UCSD-AML1 (cell line): ENCODE measurements around the gene SLC7A1.

Source experiments
- DNase-seq: peaks from one replicate; lab custom pipeline; 2025; ENCODE audit not compliant: unreplicated experiment; lab: John Stamatoyannopoulos, UW

The SLC7A1 gene

DNA sequence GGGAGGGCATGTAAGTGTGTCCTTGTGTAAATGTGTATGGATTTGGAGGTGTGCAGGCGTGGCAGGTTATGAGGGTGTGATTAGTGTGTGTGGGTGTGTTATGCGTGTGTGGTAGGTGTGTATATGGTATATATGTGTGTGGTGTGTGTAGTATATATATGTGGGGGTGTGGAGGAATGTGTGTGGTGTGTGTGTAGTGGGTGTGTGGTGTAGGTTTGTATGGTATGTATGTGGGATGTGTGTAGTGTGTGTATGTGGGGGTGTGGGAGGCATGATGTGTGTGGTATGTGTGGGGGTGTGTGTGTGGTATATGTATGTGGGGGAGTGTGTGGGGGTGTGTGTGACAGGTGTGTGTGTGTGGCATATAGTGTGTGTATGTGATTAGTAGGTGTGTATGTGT is 104.2 kb downstream of the SLC7A1 start:
- DNase-seq, result no peak

- DNase-seq, result no peak
Observed at GRCh38 chr13:29490561-29490885, 105.0 kb downstream of the SLC7A1 start.

GRCh38 chr13:29489650-29490560 is 105.6 kb downstream of the SLC7A1 start:
- no peak for DNase-seq

DNA sequence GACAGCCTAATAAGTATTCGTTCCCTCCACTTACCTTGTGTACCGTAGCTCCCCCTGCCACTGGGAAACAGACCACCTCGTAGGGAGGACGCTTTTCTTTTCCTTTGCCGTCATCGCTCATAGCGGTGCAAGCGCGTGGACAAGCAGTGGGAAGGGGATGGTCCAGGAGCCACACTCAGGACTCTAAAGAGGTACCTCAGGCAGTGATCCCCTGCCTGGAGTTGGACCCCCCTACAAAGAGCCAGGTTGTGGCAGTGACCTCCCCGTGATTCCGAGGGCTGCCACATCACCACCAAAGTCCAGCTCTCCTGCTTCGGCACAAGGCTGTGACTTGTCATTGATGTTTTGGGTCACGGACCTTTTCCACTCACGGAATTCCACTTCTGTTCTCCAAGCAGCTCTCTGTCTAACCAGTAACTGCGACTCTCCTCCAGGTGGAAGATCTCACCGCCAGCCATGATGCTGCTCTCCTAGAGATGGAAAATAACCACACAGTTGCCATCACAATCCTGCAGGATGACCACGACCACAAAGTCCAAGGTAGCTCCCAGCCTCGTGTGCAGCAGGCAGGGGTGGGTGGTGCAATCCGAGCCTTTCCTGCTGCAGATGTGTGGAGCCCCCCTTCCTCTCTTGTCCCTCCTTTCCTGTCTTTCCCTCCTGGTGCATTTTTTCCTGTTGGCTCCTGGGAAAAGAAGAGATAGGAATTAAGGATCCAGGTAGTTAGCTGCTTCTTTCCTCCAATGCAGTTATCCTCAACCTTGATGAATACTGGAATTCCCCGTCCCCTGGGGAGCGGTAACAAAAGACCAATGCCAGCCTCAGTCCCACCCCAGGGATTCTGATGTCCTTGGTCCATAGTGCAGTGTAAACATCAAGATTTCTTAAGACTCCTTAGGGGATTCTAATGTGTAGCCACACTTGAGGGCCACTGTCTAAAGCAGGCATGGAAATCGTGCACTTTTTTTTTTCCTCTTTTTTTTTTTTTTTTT is 107.7 kb downstream of the SLC7A1 start:
- no peak for DNase-seq

GRCh38 chr13:29486551-29486950 is 108.9 kb downstream of the SLC7A1 start:
- no peak for DNase-seq

GRCh38 chr13:29484796-29485195 is 110.7 kb downstream of the SLC7A1 start:
- DNase-seq, result no peak

GRCh38 chr13:29484236-29484635 is 111.3 kb downstream of the SLC7A1 start:
- DNase-seq, result no peak

GRCh38 chr13:29483623-29484022 is 111.9 kb downstream of the SLC7A1 start:
- DNase-seq, result no peak

DNA sequence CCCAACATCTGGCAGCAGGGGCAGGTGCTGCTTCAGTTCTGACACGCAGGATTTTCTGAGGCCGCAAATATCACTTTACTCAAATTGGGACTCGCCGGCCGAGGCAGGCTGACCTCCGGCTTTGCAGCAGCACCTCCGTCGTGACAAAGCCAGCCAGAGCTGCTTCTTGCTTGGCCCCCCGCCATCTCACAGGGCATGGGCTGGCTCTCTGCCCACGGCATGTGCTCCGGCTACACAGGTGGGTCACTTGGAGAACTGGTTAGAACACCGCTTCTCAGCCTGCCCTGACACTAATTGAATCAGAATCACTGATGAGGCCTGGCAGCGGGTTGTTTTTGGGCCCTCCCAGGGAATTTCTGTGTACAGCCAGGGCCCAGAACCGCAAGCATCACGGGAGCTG is 112.3 kb downstream of the SLC7A1 start:
- DNase-seq, result no peak

DNA sequence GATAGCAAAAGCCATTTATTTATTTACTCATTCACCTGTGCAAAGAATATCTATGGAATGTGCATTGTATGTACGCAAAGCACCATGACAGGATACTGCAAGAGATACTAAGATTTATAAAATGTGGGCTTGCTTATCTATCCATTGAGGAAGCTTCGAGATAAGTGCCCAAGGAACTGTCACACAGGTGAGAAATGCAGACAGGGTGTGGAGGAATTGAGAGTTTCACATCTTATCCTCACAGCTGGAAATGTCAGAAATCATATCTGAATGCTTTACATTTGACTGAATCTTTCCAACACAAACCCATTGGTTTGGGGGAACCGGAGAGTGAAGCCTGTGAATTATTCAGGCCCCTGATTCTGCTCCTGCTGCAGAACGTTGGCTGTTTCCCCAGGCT is 113.0 kb downstream of the SLC7A1 start:
- no peak for DNase-seq

GRCh38 chr13:29481603-29482002 is 113.9 kb downstream of the SLC7A1 start:
- DNase-seq, result no peak

DNA sequence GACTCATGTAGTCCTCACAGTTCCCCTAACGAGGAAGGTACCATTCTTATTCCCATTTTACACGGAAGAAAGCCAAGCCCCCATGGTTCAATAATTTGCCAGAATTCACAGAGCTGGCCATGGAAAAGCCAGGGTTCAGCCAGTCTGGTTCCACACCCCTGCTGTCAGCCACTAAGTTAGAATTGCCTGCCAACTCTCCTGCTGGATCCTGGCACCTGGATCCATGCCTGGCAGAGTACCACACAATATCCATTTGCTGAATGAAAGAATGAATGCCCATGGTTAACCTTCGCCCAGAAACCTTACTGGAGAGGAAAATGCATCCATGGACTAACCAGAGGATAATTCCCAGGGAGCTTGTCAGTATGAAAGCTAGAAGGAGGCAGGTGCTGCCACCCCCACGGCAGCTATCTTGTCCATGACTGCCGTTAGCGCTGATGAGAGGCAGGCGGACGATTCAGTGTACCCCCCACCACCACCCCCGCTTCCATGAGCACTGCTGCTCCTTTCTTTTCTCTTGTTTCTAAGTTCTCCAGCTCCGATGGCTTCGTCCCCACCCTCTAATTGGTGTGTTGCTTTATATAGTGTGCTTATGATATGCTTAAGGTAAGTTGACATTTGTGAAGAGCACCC is 114.5 kb downstream of the SLC7A1 start:
- no peak for DNase-seq

DNA sequence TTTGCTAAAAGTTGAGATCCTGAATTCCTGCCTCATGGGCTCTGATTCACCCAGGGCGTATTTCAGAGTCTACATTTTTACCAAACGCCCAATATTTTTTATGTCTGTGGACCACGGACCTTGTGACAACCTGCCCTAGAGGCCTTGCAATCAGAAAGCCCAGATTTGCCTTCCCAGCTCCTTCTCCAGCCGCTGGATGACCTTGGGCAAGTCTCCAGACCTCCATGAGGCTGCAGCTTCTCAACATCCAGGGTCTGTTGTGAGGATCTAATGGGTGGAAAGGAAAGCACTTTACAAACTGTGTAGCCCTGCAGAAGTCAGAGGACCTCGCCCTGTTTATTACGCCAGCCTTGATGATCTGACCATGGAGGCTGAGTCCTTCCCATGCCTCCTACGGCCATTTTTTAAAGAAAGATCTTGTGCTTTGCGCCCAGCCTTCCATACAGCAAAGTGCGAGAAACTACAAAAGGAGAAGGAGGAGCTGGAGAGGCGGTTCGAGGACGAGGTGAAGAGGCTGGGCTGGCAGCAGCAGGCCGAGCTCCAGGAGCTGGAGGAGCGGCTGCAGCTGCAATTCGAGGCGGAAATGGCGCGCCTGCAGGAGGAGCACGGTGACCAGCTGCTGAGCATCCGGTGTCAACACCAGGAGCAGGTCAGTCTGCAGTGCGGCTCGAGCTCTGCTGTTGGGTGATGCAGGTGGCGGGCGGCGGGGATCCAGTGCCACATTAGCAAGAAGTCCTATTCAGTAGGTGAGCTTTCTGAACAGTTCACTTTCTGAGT is 115.6 kb downstream of the SLC7A1 start:
- DNase-seq, result no peak

GRCh38 chr13:29476046-29476445 is 119.4 kb downstream of the SLC7A1 start:
- no peak for DNase-seq

DNA sequence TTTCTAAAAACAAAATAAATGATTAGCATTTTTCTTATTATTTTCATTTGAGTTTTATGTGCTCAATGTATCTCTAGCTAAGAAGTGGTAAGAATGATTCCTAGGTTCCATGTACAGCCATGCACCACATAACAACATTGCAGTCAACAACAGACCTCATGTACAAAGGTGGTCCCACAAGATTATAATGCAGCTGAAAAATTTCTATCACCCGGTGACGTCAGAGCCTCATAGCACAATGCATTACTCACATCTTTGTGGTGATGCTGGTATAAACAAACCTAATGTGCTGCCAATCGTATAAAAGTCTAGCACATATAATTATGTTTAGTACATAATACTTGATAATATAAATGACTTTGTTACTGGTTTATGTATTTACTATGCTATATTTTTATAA is 120.5 kb downstream of the SLC7A1 start:
- no peak for DNase-seq

GRCh38 chr13:29473166-29473565 is 122.3 kb downstream of the SLC7A1 start:
- no peak for DNase-seq

- peak; percentile 40 for DNase-seq
Observed at GRCh38 chr13:29472332-29472961, 123.0 kb downstream of the SLC7A1 start.

- peak; percentile 44 for DNase-seq
Observed at GRCh38 chr13:29471551-29471950, 123.9 kb downstream of the SLC7A1 start.

DNA sequence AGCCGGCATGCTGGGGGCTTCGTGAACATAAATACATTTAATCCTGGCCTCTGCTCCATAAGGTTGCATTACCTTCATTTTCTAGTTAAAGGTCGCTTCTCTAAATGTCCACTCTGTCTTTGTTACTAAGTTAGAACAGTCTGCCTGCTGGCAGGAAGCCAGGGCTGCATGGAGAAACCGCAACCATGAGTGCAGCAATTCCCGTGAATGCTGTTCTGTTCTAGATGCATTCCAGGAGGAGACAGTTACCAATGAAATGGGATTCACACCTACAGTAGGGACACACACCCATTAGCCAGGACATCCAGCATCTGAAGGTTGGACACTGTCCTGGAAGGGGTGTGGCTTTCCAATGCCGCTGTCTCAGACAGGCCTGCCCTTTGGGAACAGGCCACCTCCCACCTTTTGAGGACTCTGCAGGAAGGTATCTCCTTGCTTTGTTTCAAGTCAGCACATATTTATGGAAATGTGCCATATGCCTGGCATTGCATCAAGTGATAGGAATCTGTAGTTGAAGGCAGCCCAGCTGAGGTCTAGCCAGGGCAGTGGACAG is 129.7 kb downstream of the SLC7A1 start:
- DNase-seq, result no peak

- no peak for DNase-seq
Observed at GRCh38 chr13:29464105-29464679, 131.3 kb downstream of the SLC7A1 start.
